ENCODE results near the gene SETD1A. TPM values are rescaled to one million over a fixed set of nuclear protein-coding genes. Genes with fewer than 3 reads are reported as not detected.
"Not testable (repeated sequence)": the region's sequence is repeated elsewhere in the genome, so short reads cannot be mapped to it uniquely, and the experiment has no call there.

SETD1A gene
- total and polyA plus RNA-seq, 2 of the 8 experiments (the other 6 are each of a cell fraction or from before 2014, with no cell fraction given), result 4.8 to 29.0 TPM

GRCh38 chr16:31013292-31013691, 55.7 kb downstream of the SETD1A start:
- not testable (repeated sequence) for H3K27ac ChIP-seq (ENCODE audit: low read depth, low read length); H3K18ac ChIP-seq (ENCODE audit: extremely low read depth, low read length); H2BK12ac ChIP-seq (ENCODE audit: low read depth, low read length); H2BK120ac ChIP-seq (replicated peaks; ENCODE audit: low read depth, low read length); H4K5ac ChIP-seq (ENCODE audit: insufficient read length, low read depth, low read length); H3K4me2 ChIP-seq (ENCODE audit: insufficient read depth in 1 of 2, low read depth in 2 of 2, low read length in 2 of 2); H3K56ac ChIP-seq (replicated peaks; ENCODE audit: insufficient read length, low read depth, low read length); H4K8ac ChIP-seq (ENCODE audit: extremely low read depth, insufficient read depth, low read length); H3K23me2 ChIP-seq (ENCODE audit: low read depth, low read length); H2BK5ac ChIP-seq (ENCODE audit: low read depth, low read length); DNase-seq (ENCODE audit: low read depth in 1 of 2, low spot score in 2 of 2); H2AK5ac ChIP-seq (ENCODE audit: low read depth, low read length); FAIRE-seq; H3K79me2 ChIP-seq (ENCODE audit: control insufficient read depth in 1 of 2, insufficient read depth in 2 of 2, low read length in 2 of 2); H3K9me3 ChIP-seq (ENCODE audit: insufficient read depth in 2 of 2, low read depth in 1 of 2, low read length in 1 of 2); H3K4ac ChIP-seq (replicated peaks; ENCODE audit: insufficient read length, low read depth, low read length); H3K4me3 ChIP-seq (ENCODE audit: extremely low read depth in 1 of 4, insufficient read depth in 2 of 4, low read depth in 3 of 4, low read length in 4 of 4); H3K36me3 ChIP-seq (ENCODE audit: control insufficient read depth in 2 of 4, insufficient read depth in 4 of 4, low read length in 3 of 4); H2BK15ac ChIP-seq (ENCODE audit: low read length); H4K20me1 ChIP-seq (replicated peaks in 1 of 2; ENCODE audit: control insufficient read depth in 1 of 2, insufficient read depth in 2 of 2, low read length in 2 of 2); H3K14ac ChIP-seq (ENCODE audit: insufficient read length); H4K91ac ChIP-seq (replicated peaks; ENCODE audit: insufficient read length, low read length); H3K9ac ChIP-seq (replicated peaks in 1 of 4; ENCODE audit: extremely low read depth in 1 of 4, low read depth in 3 of 4, low read length in 3 of 4); H3K23ac ChIP-seq (ENCODE audit: insufficient read length); H2BK20ac ChIP-seq (ENCODE audit: low read length); H3K27me3 ChIP-seq (replicated peaks in 1 of 4; ENCODE audit: control insufficient read depth in 3 of 4, extremely low read depth in 1 of 4, insufficient read depth in 3 of 4, low read length in 3 of 4); H2AFZ ChIP-seq (ENCODE audit: low read length); H3K79me1 ChIP-seq (ENCODE audit: low read depth, low read length)
- peaks cover 0 to 13% (median 6%) of the 10 kb centered on the region in 4 experiments; a peak in 5 of 7 replicates for H3K4me1 ChIP-seq (replicated peaks in 1 of 4; ENCODE audit: control insufficient read depth in 3 of 4, insufficient read depth in 4 of 4, low read length in 3 of 4)
- ChIA-PET POLR2A (ENCODE audit: partially characterized antibody) (interaction anchor here (1.3 kb wide), 1 partner anchor 59 kb away, joined by 3 read pairs; no protein-coding TSS in a partner anchor), CTCF (ENCODE audit: partially characterized antibody) (interaction anchor here (0.8 to 3.2 kb wide), 3 partner anchors 26 to 60 kb away, joined by 3 to 16 read pairs (median 3); partner anchors contain the start of gene HSD3B7)

Data from H1 (cell line).